Stimulated activated CD8-positive, alpha-beta memory T cell treated with anti-CD3 and anti-CD28 coated beads, Interleukin-2, amount 100 ng/mL, for 1 hour (primary cell): ENCODE results near the gene PIH1D2.
"Not testable (repeated sequence)": the region's sequence is repeated elsewhere in the genome, so short reads cannot be mapped to it uniquely, and the experiment has no call there.

ENCODE experiments used
- DNase-seq, 2 donors: peaks; one replicate each; pipeline ENCODE4 v3.0.0-alpha.2; 2020; ENCODE audit warnings: low read depth in 2 of 2

Gene PIH1D2, protein sequence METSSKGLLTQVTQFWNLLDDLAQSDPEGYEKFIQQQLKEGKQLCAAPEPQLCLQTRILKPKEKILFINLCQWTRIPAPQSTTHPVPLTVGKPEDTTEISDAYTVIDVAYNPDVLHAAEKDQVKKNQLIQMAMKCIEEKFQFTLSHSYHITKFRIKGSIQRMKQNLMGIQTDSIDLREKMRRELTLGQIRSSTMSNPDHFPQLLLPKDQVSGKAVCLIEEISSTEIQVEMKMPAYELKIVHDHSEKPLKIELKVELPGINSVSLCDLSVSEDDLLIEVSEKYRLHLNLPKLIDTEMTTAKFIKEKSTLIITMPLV

DNA sequence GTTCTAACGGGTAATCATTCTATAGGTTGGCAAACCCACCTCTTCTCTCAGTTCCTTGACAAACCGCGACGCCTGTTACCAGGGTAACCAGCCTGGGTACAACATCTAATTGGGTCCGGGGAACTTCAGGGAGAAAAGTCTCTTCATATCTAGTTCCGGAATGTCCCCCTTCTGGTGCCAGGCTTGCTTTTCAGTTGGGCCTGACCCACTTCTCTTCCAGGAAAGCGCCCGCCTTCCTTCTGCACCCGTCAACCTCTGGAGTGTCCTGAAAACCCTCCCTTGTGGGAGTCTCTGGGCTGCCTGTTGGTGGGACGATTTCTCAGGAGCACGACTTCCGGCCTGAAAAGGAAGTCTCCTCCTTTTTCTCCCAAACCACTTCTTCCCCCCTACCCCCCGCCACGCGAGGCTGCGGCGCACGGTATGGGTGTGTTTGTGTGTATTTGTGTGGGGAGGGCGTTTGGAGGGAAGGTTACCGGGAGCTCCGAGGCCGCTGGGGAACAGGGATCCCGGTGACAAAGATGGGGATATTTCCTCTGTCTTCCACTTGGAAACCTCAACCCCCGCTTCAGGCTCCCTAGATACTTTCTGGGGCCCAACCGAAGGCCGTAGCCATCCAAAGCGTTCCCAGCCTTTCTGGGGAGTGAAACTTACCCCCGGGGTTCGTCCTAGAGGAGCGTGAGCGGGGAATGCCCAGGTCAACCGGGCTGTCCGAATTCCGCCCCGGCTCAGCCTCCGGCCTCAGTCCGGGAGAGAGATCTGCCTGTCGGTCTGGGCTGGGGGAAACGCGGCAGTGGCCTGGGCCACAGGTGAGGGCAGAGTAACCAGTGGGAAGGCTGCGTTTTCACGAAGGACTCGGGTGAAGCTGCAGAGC lies at the start of gene PIH1D2, which contains the start of gene NKAPD1:
Gene PIH1D2 (minus strand): TSS at position 77 of the 871 bp plus-strand sequence. CDS start 843 bp downstream, outside the sequence.
Gene NKAPD1 (plus strand): TSS at position 359 of the 871 bp plus-strand sequence. CDS start 1,276 bp downstream, outside the sequence.
- DNase-seq: peak; percentile 59 to 66

DNA sequence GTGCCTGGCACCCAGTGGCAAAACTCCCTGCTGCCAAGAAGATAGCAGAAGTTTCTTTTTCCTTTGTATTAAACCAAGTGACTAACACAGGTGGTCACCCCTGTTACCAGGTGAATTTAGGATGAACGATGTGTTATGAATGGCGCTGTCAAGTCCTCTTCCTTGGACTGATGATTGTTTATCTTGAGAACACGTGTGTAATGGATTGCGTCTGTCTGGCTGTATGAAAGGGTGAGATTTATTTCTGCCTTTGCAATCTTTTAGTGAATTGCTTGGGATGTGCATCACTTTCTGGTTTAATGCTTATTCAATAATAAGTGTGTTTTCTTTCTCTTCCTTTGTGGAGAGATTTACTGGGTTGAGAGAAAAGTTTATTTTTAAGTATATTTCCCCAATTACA lies 49.3 kb upstream of the PIH1D2 start:
- no peak for DNase-seq

DNA sequence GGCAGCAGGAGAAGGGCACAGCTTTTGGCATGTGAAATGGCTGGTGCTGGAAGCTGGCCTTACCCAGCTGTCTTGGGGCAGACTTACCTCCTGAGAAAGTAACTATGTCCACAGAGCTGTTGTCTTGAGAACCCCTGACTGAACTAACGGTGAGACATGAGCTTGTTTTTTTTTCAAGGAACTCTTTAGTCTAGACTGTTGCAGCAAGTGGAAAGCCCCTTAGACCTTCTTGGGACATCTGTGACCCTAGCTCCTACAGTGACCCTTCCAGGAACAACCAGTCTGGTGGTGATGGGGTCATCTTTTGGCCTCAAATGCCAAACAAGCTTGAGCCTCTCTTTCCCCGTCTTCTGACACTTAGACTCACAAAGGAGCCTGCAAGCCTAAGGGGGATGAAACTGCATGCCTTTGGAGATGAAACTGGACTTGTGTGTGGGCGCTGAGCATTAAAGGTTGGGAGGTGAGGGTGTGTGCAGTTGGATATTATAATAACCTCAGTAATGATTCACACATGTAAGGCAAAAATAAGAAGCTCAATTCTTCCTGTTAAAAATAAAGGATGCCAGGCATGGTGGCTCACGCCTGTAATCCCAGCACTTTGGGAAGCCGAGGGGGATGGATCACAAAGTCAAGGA lies 48.3 kb upstream of the PIH1D2 start:
- DNase-seq: no peak

DNA sequence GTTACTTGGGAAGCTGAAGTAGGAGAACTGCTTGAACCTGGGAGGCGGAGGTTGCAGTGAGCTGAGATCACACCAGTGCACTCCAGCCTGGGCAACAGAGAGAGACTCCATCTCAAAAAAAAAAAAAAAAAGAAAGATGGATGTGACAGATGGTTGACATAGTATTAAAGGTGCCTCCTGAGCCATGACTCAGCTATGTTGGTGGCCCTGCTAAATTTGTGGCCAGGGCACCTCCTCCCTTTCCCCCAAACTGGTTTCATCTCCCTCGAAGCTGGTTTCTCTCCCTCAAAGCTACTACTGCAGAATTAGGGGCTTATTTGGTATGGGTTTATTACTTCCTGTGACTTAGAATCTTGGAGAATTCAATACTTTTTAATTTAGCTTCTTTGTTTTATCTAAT lies 44.4 kb upstream of the PIH1D2 start:
- no peak for DNase-seq

DNA sequence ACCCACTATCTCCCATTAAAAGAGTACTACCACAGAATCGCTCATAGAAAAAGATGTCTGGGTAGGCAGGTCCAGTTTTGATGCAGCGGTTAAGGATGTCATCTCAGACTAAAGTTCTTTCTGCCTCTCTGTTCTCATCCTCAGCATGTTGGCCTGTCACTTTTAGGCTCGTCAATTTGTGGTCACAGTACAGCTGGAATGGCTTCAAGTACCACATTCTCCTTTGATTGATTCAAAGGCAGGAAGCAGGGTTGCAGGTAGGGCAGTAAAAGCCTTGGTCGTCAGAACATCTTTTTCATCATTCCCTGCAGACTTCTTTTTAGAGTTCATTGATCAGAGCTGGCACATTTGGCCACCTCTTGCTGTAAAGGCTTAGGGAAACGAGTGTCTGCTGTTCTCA lies 41.6 kb upstream of the PIH1D2 start:
- no peak for DNase-seq

DNA sequence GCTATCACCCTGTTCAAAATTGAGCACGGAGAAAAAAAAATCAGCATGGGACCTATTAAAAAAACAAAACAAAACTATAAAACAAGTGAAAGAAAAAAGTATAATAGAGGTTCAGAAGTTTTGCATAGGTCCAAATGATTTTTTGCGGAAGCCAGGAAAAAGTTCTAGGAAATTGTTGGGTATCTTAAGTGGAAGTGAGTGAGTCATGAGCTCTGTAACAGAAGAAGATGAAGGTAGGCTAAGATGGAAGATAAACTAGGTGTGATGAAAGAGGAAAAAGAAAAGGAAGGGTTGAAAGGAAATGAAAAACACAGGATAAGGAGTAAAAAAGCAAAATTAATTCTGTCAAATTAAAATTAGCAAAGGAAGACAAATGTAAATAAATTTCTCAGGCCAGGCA lies 40.6 kb upstream of the PIH1D2 start:
- no peak for DNase-seq

DNA sequence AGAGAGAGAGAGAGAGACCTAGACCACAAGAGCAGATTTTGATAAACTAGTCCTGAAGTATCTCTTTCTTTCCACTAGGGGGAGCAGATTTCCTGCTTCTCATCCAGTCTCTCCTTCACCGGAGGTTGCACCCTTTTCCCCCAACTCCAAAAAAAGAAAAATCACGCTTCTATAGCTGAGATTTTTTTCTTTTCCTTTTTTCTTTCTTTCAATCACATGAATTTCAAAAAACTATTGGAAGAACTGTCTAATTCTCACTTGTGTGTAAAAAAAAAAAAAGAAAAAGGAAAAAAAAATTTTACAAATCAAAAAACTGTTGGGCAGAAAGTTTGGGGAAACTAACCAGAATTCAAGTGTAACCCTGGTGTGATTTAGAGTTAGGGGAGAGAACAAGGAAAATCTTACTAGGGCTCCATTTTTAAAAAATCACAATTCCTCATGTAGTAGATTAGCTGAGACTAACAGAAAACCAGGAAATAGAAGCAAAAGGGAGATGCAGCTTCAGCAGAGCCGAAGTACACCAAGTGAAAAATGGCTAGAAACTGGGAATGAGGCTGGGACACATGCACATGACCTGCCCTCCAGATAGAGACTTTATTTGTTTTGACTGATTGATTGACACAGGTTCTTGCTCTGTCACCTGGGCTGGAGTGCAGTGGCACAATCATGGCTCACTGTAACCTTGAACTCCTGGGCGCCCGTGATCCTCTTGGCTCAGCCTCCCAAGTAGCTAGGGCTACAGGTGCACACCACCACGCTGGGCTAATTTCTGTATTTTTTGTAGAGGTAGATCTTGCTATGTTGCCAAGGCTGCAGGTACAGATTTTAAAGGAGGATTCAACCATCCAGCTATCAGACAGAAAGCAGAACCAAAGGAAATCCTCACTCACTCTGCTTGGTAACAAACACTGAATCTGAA lies 40.0 kb upstream of the PIH1D2 start:
- DNase-seq: no peak

DNA sequence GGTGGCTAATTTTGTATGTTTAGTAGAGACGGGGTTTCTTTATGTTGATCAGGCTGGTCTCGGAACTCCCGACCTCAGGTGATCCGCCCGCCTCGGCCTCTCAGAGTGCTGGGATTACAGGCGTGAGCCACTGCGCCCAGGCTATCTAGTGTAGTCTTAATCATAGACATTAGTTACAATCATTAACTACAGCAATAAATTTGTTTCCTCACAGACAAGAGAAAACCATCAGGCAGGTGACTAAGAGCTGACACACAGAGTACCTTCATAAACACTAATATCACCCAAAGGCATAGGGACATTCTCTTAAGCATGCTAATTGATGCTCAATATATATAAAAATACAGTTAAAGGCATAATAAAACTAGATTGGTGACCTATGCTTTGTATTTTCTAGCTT lies 32.3 kb upstream of the PIH1D2 start:
- DNase-seq: no peak

DNA sequence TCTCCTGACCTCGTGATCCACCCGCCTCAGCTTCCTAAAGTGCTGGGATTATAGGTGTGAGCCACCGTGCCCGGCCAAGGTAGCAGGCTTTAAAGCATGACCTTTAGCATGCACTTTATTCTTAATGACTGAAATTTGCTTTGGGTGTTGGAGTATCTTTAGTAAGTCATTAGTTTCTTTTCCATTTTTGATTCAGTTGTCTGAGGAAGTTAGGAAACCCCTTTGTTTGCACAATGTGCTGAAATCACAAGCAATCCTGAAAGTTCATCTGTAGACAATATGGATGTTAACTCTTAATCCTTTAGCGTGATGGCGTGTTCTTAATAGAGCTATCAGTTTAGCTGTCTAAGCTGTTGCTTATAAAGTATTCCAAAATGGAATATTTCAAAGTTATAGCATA lies 29.6 kb upstream of the PIH1D2 start:
- no peak for DNase-seq

DNA sequence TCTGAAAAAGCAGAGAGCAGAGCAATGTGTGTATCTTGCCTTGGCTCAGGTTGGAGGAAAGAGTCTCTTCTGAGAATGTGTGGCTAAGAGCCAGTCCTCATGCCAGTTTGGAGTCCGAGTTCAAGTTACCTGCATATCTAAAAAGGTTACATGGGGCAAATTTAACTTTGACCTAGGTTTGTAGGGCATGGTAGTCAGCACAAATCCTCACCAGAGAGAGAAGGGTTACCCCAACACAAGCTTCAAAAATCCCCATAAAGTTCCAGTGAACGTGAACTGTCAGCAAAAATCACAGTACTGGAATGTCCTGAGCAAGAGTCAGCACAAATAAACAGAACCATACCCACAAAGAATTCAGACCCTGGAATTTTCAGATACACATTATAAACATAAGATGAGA lies 26.6 kb upstream of the PIH1D2 start:
- no peak for DNase-seq

DNA sequence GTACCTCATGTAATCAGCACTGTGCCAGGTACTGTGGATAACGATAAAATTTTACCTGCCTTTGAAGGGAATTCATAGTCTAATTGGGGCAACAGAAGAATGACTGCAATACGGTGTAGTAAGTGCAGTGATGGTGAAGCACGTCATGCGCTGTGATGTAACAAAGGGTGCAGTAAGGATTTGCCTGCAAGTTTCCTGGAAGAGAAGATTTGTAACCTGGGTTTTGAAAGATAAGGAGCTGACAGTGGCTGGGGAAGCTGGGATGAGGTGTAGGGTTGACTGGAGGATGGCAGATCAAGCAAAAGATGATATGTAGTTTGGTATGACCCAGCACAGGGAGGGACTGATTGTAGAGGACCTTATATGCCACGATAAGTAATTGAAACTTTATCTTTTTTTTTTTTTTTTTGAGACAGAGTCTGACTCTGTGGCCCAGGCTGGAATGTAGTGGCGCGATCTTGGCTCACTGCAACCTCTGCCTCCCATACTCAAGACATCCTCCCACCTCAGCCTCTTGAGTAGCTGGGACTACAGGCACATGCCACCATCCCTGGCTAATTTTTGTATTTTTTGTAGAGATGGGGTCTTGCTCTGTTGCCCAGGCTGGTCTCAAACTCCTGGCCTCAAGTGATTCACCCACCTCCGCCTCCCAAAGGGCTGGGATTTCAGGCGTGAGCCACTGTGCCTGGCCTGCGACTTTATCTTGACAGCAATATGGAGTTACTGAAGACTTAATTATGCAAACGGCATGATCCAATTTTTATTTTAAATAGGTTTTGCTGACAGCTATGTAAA lies 24.1 kb upstream of the PIH1D2 start:
- no peak for DNase-seq

DNA sequence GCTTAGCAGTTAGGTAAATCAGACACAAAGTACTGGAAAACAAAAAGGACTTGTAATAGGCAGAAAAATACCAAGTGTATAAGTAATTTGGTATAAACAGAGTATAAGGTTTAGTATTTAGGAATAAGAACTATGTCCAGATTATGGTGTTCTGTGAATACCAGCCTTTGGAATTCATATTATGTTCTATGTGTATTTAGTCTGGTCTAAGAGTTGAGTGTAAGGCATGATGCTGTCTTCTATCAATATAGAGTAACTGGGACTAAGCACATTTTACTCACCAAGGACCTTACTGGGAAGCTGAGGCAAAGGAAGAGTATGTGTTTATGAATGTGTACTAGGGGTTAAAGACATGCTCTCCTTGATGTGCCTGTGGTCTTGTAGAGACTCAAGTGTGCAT lies 22.4 kb upstream of the PIH1D2 start:
- no peak for DNase-seq

DNA sequence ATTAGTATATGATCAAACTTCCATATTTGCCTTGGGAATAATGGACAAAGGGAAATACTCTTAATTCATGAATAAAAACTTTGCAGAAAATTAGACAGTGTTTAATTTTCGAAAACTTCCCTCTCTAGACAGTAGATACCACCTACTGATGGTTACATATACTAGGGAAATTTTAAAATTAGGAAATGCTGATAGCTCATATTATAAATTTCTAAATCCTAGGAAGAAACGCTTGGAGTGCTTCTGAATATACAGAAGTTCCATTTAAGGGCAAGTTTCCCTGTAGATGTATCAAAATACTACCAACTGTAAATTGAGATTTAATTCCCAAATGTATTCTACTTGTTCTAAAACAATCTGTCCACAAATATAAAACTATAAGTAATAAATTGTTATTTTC lies 21.5 kb upstream of the PIH1D2 start:
- DNase-seq: not testable (repeated sequence)

DNA sequence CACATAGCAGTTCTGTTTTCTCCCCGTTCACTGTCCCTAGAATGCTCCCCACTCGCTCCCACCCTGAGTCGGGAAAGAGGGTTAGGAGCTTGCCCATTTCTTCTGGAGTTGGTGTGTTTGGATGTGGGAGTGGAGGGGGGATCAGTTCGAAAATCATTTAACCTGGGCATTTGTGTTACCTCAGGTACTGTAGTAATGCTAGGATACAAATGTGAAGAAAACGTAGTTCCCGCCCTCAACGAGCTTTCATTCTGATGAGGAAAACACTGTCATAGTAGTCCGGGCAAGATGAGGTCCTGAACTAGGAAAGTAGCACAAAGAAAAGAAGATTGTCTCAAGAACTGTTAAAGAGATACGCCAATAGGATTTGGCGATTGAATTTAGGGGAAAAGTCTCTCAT lies 13.4 kb upstream of the PIH1D2 start:
- DNase-seq: no peak

DNA sequence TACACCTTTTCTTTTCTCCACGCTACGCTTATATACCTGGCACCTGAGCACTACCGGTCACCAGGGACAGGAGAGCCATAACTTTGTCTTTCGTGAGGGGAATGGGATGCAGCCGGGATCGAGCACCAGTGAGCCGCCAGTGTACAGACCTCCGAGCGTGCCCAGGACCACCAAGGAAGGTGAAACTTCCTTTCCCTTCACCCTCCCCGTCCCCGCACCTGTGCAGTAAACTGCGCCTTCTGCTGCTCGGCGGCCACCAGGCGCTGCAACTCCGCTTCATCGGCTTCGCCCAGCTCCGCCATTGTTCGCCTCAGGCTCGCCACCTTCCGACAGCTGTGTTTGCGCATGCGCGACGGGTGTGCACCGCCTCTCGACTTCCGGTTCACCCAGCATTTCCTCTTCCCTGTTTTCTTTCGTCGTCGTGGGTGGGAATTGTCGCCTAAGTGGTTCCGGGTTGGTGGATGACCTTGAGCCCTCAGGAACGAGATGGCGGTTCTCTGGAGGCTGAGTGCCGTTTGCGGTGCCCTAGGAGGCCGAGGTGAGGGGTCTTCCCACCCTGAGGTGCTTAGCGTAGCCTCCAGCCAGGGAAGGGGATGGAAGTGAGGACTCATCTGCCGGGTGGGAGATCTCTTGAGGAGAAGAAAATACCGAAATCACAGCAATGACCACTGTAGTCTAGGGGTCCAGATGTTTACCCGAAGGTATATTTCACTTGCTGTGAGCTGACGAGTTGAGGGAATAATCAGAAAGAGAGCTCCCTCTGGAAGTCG lies 12.8 kb upstream of the PIH1D2 start, which contains the start of the genes SDHD and TIMM8B:
Gene SDHD (plus strand): TSS at position 452 of the 770 bp plus-strand sequence. CDS start 35 bp downstream, at position 487.
Gene TIMM8B (minus strand): TSS at position 335 of the 770 bp plus-strand sequence. CDS start 33 bp downstream, at position 302.
- DNase-seq: peak; percentile 91 to 92

DNA sequence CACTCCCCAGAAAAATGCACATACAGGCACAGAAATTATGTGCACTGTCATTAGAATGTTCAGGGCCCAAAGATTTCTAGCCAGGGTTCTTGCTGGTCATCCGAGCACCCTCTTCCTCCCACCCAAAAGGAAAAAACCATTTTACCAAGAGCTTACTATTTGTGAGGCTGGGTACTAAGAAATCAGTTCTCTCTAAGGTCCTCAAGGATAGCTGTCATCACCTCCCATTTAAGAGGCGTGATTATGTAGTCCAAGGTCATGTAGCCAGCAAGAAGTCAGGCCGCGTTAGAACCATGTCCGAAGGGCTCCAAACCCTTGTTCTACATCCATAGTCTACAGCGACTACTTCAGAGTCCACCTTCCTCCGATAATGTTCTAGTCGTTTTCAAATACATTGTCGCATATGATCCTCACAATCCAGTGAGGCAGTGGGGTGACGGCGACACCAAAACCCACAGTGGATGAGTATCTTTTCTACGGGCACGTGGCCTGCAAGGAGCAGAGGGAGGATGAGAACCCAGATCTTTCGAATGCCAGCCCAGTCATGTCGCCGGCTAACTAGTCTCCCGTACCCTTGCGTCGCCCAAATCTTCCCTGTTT lies 12.1 kb upstream of the PIH1D2 start:
- no peak for DNase-seq

DNA sequence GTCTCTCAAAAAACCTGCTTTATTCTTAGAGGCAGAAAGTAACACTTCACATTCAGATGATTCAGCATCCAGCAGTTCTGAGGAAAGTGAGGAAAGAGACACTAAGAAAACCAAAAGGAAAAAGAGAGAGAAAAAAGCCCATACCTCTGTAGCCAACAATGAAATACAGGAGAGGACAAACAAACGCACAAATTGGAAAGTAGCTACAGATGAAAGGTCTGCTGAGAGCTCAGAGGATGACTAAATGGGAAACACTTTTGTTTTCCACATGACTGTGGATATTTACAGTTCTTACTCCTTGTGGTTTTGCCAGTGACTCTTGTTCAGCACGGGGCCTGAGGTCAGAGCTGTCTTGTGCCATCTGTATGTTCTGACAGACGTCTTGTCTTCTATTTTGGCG lies 8.9 kb upstream of the PIH1D2 start:
- DNase-seq: no peak

DNA sequence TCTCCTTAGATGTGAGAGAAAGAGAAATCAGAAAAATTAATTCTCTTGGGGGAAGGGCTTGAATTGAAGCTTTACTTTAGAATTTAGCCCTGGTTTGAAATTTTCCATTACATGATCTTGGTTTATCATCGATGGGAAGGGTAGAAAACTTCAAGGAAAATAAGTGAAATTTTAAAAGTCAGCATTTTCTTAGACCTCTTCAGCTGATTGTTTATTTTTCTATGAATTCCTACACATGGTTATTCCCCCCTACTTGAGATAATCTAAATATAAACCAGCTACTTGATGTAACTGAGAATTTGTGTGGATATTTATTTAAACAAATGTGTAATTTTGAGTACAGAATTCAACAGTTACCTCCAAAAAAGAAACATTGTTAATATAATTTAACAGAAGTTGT lies 10.9 kb downstream of the PIH1D2 start:
- DNase-seq: no peak

DNA sequence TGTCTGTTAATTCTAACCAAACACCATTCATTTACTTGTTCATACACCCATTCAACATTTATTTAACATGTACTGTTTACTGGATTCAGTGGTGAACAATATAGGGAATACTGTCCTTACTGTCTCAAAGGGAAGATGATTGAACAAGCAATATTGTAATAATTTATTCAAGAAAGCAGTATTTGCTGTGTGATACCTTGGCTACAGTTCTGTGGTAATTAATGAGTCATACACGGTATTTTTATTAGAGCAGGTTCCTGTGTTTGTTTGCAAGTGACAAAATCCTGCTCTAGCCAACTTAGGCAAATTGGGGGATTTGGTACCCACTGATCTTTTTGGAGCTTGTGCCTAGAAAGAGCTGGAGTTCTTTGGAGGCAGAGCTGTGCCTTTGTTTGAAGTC lies 15.7 kb downstream of the PIH1D2 start:
- no peak for DNase-seq
